K562 (cell line): ENCODE measurements around the gene GLRX5. TPM values are rescaled to one million over a fixed set of nuclear protein-coding genes. Genes with fewer than 3 reads are reported as not detected.

ENCODE experiments used
- ATAC-seq: fragments of 200-7000 bp; cut with Tn5 transposase; 3 replicates; pipeline ENCODE4 v1.9.1; 2020; ENCODE audit warnings: moderate library complexity
- BruUV-seq: library from RNA; stranded (reverse); fragments of 400-500 nt; replicated peaks from 2 replicates; lab custom pipeline; 2021; lab: Mats Ljungman, UMichigan
- CTCF ChIA-PET: fragments of 300-600 bp; formaldehyde crosslinking; extraction: SDS; loops from one replicate; lab custom pipeline; 2021; ENCODE audit warnings: low intra/inter-chr PET ratio; lab: Yijun Ruan, JAX
- POLR2A ChIA-PET: fragments of 300-600, 350-650 bp; sonication (Branson Sonifier 250); formaldehyde crosslinking; extraction: SDS; loops from one replicate; lab custom pipeline; 2021; ENCODE audit warnings: antibody characterized with exemption, inconsistent platforms; lab: Yijun Ruan, JAX
- DNase-seq, 4 experiments: peaks; one replicate each; pipeline versions ENCODE4 v3.0.0 to v3.0.0-alpha.2; 2011 to 2018; ENCODE audit warnings: low spot score in 3 of 4, mixed read lengths in 3 of 4; ENCODE audit errors: extremely low read depth in 1 of 4
- FAIRE-seq: peaks from 2 replicates; lab custom pipeline; 2011; peaks lifted over from hg19 to GRCh38; lab: Jason Lieb, UNC
- H2AFZ ChIP-seq: 2 replicates; pipeline ENCODE4 v1.6.0; 2011; ENCODE audit warnings: low read depth, low read length, control low read depth, inconsistent platforms
- H3K27ac ChIP-seq: fragments of 200-600 bp; 3 replicates; pipeline ENCODE4 v1.8.0; 2011; ENCODE audit warnings: low read depth, mild to moderate bottlenecking, control low read depth, inconsistent platforms, low read length, moderate library complexity, mixed read lengths; ENCODE audit errors: extremely low read depth
- H3K27me3 ChIP-seq, 2 experiments: fragments of 300-600 bp in 1 of 2; 2 replicates in 1 of 2; 3 replicates in 1 of 2; pipeline versions ENCODE4 v1.6.0 to v1.8.0; 2011; ENCODE audit warnings: inconsistent platforms in 2 of 2, low read length in 2 of 2, mild to moderate bottlenecking in 1 of 2, mixed read lengths in 1 of 2, moderate library complexity in 1 of 2; ENCODE audit not compliant: control insufficient read depth in 2 of 2, insufficient read depth in 2 of 2
- H3K36me3 ChIP-seq: fragments of 300-600 bp; 3 replicates; pipeline ENCODE4 v1.8.0; 2011; ENCODE audit warnings: mild to moderate bottlenecking, low read length, inconsistent platforms; ENCODE audit not compliant: control insufficient read depth, insufficient read depth
- H3K4me1 ChIP-seq, 2 experiments: fragments of 200-600 bp in 1 of 2; replicated peaks in 1 of 2; 2 replicates in 1 of 2; 3 replicates in 1 of 2; pipeline versions ENCODE4 v1.5.1 to v1.8.0; 2011; ENCODE audit warnings: inconsistent platforms in 2 of 2, low read length in 2 of 2, mild to moderate bottlenecking in 1 of 2, mixed read lengths in 1 of 2, moderate library complexity in 1 of 2; ENCODE audit not compliant: control insufficient read depth in 2 of 2, insufficient read depth in 2 of 2
- H3K4me2 ChIP-seq: 2 replicates; pipeline ENCODE4 v1.6.1; 2011; ENCODE audit warnings: low read length, control low read depth, inconsistent platforms, mixed read lengths; ENCODE audit not compliant: insufficient read depth
- H3K4me3 ChIP-seq: fragments of 200-600 bp; sonication (generic), shearing (Covaris generic); 2 replicates; pipeline ENCODE4 v1.5.1; 2016; ENCODE audit warnings: control low read depth, inconsistent platforms
- H3K79me2 ChIP-seq: fragments of 200-600 bp; 3 replicates; pipeline ENCODE4 v1.8.0; 2011; ENCODE audit warnings: low read length, inconsistent platforms; ENCODE audit not compliant: control insufficient read depth, insufficient read depth
- H3K9ac ChIP-seq, 2 experiments: 2 replicates each; pipeline versions ENCODE4 v1.6.0 to v1.6.1; 2011; ENCODE audit warnings: low read depth in 2 of 2, low read length in 2 of 2, control low read depth in 1 of 2, inconsistent platforms in 1 of 2, mild to moderate bottlenecking in 1 of 2, mixed read lengths in 1 of 2; ENCODE audit not compliant: insufficient read depth in 1 of 2
- H3K9me1 ChIP-seq: one replicate; pipeline ENCODE4 v1.6.0; 2011; ENCODE audit warnings: inconsistent platforms, mild to moderate bottlenecking, low read length, moderate library complexity; ENCODE audit not compliant: control insufficient read depth, insufficient read depth
- H3K9me3 ChIP-seq: replicated peaks from 2 replicates; pipeline ENCODE4 v1.5.1; 2011; ENCODE audit warnings: low read depth, low read length, inconsistent platforms; ENCODE audit not compliant: control insufficient read depth, insufficient read depth
- H4K20me1 ChIP-seq: replicated peaks from 2 replicates; pipeline ENCODE4 v1.6.1; 2011; ENCODE audit warnings: low read length, inconsistent platforms, mixed read lengths; ENCODE audit not compliant: control insufficient read depth, insufficient read depth
- ATF7 ChIP-seq: fragments of 450-650 bp; IDR thresholded peaks from 2 replicates; pipeline ENCODE4 v1.7.1; 2014; ENCODE audit warnings: mild to moderate bottlenecking, moderate library complexity
- CEBPB ChIP-seq: fragments of 450-650 bp; IDR thresholded peaks from 2 replicates; pipeline ENCODE4 v1.6.1; 2016; ENCODE audit warnings: missing genetic modification characterization, missing compliant biosample characterization
- GTF2A2 ChIP-seq: IDR thresholded peaks from 2 replicates; pipeline ENCODE4 v1.6.1; 2016; ENCODE audit warnings: mild to moderate bottlenecking, missing genetic modification characterization, missing compliant biosample characterization
- MEF2A ChIP-seq: IDR thresholded peaks from 2 replicates; pipeline ENCODE4 v1.6.1; 2011; ENCODE audit warnings: low read depth, mild to moderate bottlenecking, low read length, moderate library complexity; ENCODE audit not compliant: control insufficient read depth
- TCF3 ChIP-seq: sonication (generic); formaldehyde crosslinking; IDR thresholded peaks from 2 replicates; pipeline ENCODE4 v1.4.0; 2020; ENCODE audit warnings: mild to moderate bottlenecking, missing genetic modification reagents
- ZNF134 ChIP-seq: fragments of 250-450 bp; sonication (Bioruptor Pico); conservative IDR thresholded peaks from 2 replicates; pipeline ENCODE4 v1.4.0; 2020
- ZNF143 ChIP-seq: sonication (generic); formaldehyde crosslinking; IDR thresholded peaks from 2 replicates; pipeline ENCODE4 v1.9.0; 2022; ENCODE audit warnings: mild to moderate bottlenecking, missing genetic modification reagents
- ZNF436 ChIP-seq: fragments of 250-450, 450-650 bp; sonication (Bioruptor Pico); formaldehyde crosslinking; IDR thresholded peaks from 2 replicates; pipeline ENCODE4 v1.7.0; 2020; ENCODE audit warnings: mild to moderate bottlenecking
- ZNF644 ChIP-seq: fragments of 200-800 bp; sonication (Bioruptor generic); IDR thresholded peaks from 2 replicates; pipeline ENCODE4 v1.6.1; 2016; ENCODE audit warnings: low read depth, missing genetic modification characterization, missing compliant biosample characterization
- WGBS: fragments of 100-300 bp; shearing (Covaris generic); methylation state at CpG from one replicate; pipeline ENCODE4 v1.1.6; 2016; ENCODE audit warnings: low coverage, mixed read lengths; ENCODE audit not compliant: insufficient coverage; ENCODE audit errors: missing lambda C conversion rate; 5-methylcytosine and 5-hydroxymethylcytosine counted together
- in situ Hi-C: fragments of 300-500 bp; cut with MboI; formaldehyde crosslinking; loops from 4 replicates; pipeline ENCODE4 v1.15.0; 2018; ENCODE audit warnings: inconsistent platforms, mixed read lengths
- intact Hi-C: fragments of 100-400 bp; cut with micrococcal nuclease; formaldehyde crosslinking; loops from 2 replicates; pipeline ENCODE4 v1.14.2; 2022
- polyA plus RNA-seq, 8 experiments: library from polyadenylated mRNA; depleted of rRNA in 4 of 8; stranded (reverse) in 5 of 8; unstranded in 3 of 8; fragments of >200 nt; fragmentation: Nextera tagmentation in 2 of 8; fragmentation: Illumina TruSeq in 1 of 8; extraction: Ambion mirVana in 2 of 8; extraction: Trizol in 1 of 8; gene quantifications; 2 replicates each; pipeline versions ENCODE4 v1.2.1 to v1.2.3, GENCODE V29; 2011 to 2014; ENCODE audit warnings: inconsistent platforms in 1 of 8, missing spikeins in 1 of 8
- total RNA-seq, 7 experiments: library from RNA; depleted of rRNA in 6 of 7; stranded (reverse); fragments of >200 nt in 6 of 7; fragmentation: Illumina TruSeq in 2 of 7; extraction: Trizol in 2 of 7; gene quantifications; 2 replicates each; pipeline versions ENCODE4 v1.2.1 to v1.2.3, GENCODE V29; 2011 to 2021; ENCODE audit warnings: low replicate concordance in 1 of 7
- TF ChIP-seq, protein P1 (sequence below): fragments of 450-650 bp; IDR thresholded peaks from 2 replicates; pipeline ENCODE4 v1.6.1; 2017; ENCODE audit warnings: antibody characterized with exemption, mild to moderate bottlenecking
- TF ChIP-seq, protein P2 (sequence below): sonication (generic); formaldehyde crosslinking; IDR thresholded peaks from 2 replicates; pipeline ENCODE4 v1.8.1; 2023; ENCODE audit warnings: mild to moderate bottlenecking, missing genetic modification reagents

GLRX5 gene
- total and polyA plus RNA-seq, 9 of the 15 experiments (the other 6 are each of a cell fraction or from before 2014, with no cell fraction given): 16.7 to 96.8 (median 66.8) TPM

DNA sequence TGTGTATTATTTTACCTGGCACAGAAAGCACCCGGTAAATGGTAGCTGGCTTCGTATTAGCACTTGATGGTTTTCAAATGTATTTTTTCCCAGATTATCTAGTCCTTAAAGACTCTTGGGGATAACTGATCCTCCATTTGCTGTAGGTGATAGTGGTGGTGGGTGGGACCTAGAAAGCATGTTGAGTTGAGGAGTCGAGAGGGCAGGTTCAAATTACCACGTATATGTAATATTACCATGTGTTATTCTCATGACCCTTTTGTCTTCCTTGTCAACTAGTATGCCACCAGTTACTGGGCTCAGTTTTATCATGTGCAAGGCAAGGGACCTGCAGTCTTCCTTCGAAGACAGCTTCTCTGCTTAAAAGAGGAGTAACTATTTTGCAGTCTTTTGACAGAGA is 1.8 kb downstream of the GLRX5 start:
- Histone ChIP-seq H3K9ac (peak overlapping the region in 1 of 2 experiments; percentile 89; a peak in 2 of 4 replicates), H3K79me2 (peaks cover 96% of the 10 kb centered on the region), H3K27ac (peak overlapping the region; percentile 94), H3K4me3 (peak overlapping the region; percentile 86), H3K4me2 (peak overlapping the region; percentile 100), H4K20me1 (peaks cover 20% of the 10 kb centered on the region; the same call in 1 of the 2 replicates), H3K36me3 (peaks cover 21% of the 10 kb centered on the region; the same call in 2 of the 3 replicates), H2AFZ (no peak overlapping the region), H3K27me3 (no peaks in the 10 kb centered on the region), H3K4me1 (peaks cover 12 to 31% of the 10 kb centered on the region in 2 experiments; a peak in 4 of 5 replicates), H3K9me1 (no peaks in the 10 kb centered on the region), H3K9me3 (no peaks in the 10 kb centered on the region)
- WGBS: 2% methylated on average over 5 of the region's 5 CpGs
- ChIA-PET POLR2A (interaction anchor here (0.7 to 1.5 kb wide), 4 partner anchors 9 to 152 kb away, joined by 3 to 5 read pairs (median 3); no protein-coding TSS in a partner anchor), CTCF (no interaction called here)
- ATAC-seq (no peak), FAIRE-seq (peak; percentile 48), DNase-seq (peak in 1 of 4 experiments; percentile 46)
- no peak for TF ChIP-seq ZNF436 (CRISPR knock-in tag)
- no peak for TF ChIP-seq CEBPB (tag)
- TF ChIP-seq, protein P1, sequence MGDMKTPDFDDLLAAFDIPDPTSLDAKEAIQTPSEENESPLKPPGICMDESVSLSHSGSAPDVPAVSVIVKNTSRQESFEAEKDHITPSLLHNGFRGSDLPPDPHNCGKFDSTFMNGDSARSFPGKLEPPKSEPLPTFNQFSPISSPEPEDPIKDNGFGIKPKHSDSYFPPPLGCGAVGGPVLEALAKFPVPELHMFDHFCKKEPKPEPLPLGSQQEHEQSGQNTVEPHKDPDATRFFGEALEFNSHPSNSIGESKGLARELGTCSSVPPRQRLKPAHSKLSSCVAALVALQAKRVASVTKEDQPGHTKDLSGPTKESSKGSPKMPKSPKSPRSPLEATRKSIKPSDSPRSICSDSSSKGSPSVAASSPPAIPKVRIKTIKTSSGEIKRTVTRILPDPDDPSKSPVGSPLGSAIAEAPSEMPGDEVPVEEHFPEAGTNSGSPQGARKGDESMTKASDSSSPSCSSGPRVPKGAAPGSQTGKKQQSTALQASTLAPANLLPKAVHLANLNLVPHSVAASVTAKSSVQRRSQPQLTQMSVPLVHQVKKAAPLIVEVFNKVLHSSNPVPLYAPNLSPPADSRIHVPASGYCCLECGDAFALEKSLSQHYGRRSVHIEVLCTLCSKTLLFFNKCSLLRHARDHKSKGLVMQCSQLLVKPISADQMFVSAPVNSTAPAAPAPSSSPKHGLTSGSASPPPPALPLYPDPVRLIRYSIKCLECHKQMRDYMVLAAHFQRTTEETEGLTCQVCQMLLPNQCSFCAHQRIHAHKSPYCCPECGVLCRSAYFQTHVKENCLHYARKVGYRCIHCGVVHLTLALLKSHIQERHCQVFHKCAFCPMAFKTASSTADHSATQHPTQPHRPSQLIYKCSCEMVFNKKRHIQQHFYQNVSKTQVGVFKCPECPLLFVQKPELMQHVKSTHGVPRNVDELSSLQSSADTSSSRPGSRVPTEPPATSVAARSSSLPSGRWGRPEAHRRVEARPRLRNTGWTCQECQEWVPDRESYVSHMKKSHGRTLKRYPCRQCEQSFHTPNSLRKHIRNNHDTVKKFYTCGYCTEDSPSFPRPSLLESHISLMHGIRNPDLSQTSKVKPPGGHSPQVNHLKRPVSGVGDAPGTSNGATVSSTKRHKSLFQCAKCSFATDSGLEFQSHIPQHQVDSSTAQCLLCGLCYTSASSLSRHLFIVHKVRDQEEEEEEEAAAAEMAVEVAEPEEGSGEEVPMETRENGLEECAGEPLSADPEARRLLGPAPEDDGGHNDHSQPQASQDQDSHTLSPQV: no peak
- TF ChIP-seq ZNF134 (CRISPR knock-in tag): no peak
- no peak for TF ChIP-seq ZNF644
- TF ChIP-seq, protein P2, sequence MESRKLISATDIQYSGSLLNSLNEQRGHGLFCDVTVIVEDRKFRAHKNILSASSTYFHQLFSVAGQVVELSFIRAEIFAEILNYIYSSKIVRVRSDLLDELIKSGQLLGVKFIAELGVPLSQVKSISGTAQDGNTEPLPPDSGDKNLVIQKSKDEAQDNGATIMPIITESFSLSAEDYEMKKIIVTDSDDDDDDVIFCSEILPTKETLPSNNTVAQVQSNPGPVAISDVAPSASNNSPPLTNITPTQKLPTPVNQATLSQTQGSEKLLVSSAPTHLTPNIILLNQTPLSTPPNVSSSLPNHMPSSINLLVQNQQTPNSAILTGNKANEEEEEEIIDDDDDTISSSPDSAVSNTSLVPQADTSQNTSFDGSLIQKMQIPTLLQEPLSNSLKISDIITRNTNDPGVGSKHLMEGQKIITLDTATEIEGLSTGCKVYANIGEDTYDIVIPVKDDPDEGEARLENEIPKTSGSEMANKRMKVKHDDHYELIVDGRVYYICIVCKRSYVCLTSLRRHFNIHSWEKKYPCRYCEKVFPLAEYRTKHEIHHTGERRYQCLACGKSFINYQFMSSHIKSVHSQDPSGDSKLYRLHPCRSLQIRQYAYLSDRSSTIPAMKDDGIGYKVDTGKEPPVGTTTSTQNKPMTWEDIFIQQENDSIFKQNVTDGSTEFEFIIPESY (CRISPR knock-in tag): no peak
- TF ChIP-seq ATF7: no peak
- no peak for TF ChIP-seq ZNF143 (CRISPR knock-in tag)
- no peak for TF ChIP-seq GTF2A2
- TF ChIP-seq MEF2A: no peak
- no peak for TF ChIP-seq TCF3 (CRISPR knock-in tag)
- no TSS peak for BruUV-seq
- intact Hi-C loops (no loop called here), in situ Hi-C loops (no loop called here)
